Astrocyte (in vitro differentiated cells and primary cell): ENCODE results near the gene ATP10A. TPM values are rescaled to one million over a fixed set of nuclear protein-coding genes. Genes with fewer than 3 reads are reported as not detected.

Experiments used
- DNase-seq: peaks from one replicate; pipeline ENCODE4 v3.0.0-alpha.2; 2010; ENCODE audit warnings: low read depth
- FAIRE-seq: peaks from 2 replicates; lab custom pipeline; 2011; peaks lifted over from hg19 to GRCh38; lab: Jason Lieb, UNC
- H2AFZ ChIP-seq: 2 replicates; pipeline ENCODE4 v1.6.0; 2012; ENCODE audit warnings: low read depth, low read length, inconsistent platforms
- H3K27ac ChIP-seq: 2 replicates; pipeline ENCODE4 v1.5.1; 2011; ENCODE audit warnings: low read depth, low read length, inconsistent platforms
- H3K27me3 ChIP-seq: 2 replicates; pipeline ENCODE4 v1.6.0; 2011; ENCODE audit warnings: low read length, inconsistent platforms; ENCODE audit not compliant: insufficient read depth
- H3K36me3 ChIP-seq: 2 replicates; pipeline ENCODE4 v1.5.1; 2011; ENCODE audit warnings: low read length, inconsistent platforms; ENCODE audit not compliant: insufficient read depth
- H3K4me1 ChIP-seq: 2 replicates; pipeline ENCODE4 v1.5.1; 2011; ENCODE audit warnings: low read length, inconsistent platforms; ENCODE audit not compliant: insufficient read depth
- H3K4me2 ChIP-seq: 2 replicates; pipeline ENCODE4 v1.6.0; 2012; ENCODE audit warnings: low read length, inconsistent platforms
- H3K4me3 ChIP-seq: 2 replicates; pipeline ENCODE4 v1.5.1; 2011; ENCODE audit warnings: low read depth, mild to moderate bottlenecking, low read length, inconsistent platforms; ENCODE audit not compliant: insufficient read depth
- H3K79me2 ChIP-seq: 2 replicates; pipeline ENCODE4 v1.6.0; 2012; ENCODE audit warnings: mild to moderate bottlenecking, low read length, inconsistent platforms; ENCODE audit not compliant: insufficient read depth
- H3K9ac ChIP-seq: 2 replicates; pipeline ENCODE4 v1.6.0; 2012; ENCODE audit warnings: mild to moderate bottlenecking, low read length, inconsistent platforms
- H3K9me3 ChIP-seq: 2 replicates; pipeline ENCODE4 v1.5.1; 2012; ENCODE audit warnings: low read depth, mild to moderate bottlenecking, low read length, inconsistent platforms; ENCODE audit not compliant: insufficient read depth
- H4K20me1 ChIP-seq: 2 replicates; pipeline ENCODE4 v1.6.0; 2012; ENCODE audit warnings: low read length, inconsistent platforms; ENCODE audit not compliant: insufficient read depth
- H3K27ac Mint-ChIP-seq: one replicate; pipeline ENCODE4 v1.8.0; 2021; ENCODE audit warnings: mild to moderate bottlenecking, mixed read lengths; ENCODE audit not compliant: unreplicated experiment
- H3K27me3 Mint-ChIP-seq: one replicate; pipeline ENCODE4 v1.8.0; 2021; ENCODE audit warnings: low read depth, mixed read lengths; ENCODE audit not compliant: unreplicated experiment
- H3K36me3 Mint-ChIP-seq: one replicate; pipeline ENCODE4 v1.8.0; 2021; ENCODE audit warnings: low read depth, mixed read lengths; ENCODE audit not compliant: unreplicated experiment
- H3K4me1 Mint-ChIP-seq: one replicate; pipeline ENCODE4 v1.8.0; 2021; ENCODE audit warnings: low read depth, mixed read lengths; ENCODE audit not compliant: unreplicated experiment
- H3K4me3 Mint-ChIP-seq: one replicate; pipeline ENCODE4 v1.8.0; 2021; ENCODE audit warnings: mild to moderate bottlenecking, moderate library complexity, mixed read lengths; ENCODE audit not compliant: unreplicated experiment
- H3K9me3 Mint-ChIP-seq: one replicate; pipeline ENCODE4 v1.8.0; 2021; ENCODE audit warnings: mild to moderate bottlenecking, mixed read lengths; ENCODE audit not compliant: unreplicated experiment
- EZH2 ChIP-seq: IDR thresholded peaks from 2 replicates; pipeline ENCODE4 v1.6.1; 2012; ENCODE audit warnings: mild to moderate bottlenecking, low read length, inconsistent platforms; ENCODE audit not compliant: insufficient read depth
- total RNA-seq: library from RNA; stranded (reverse); gene quantifications from 2 replicates; pipeline ENCODE4 v1.2.1, GENCODE V29; 2021
- TF ChIP-seq, protein P1 (sequence below): IDR thresholded peaks from 2 replicates; pipeline ENCODE4 v1.5.1; 2011; ENCODE audit warnings: low read depth, mild to moderate bottlenecking, inconsistent platforms, low read length, moderate library complexity; ENCODE audit not compliant: insufficient read depth

The ATP10A gene
- total RNA-seq, 1 donor from 2014 or later, result 21.1 TPM

DNA sequence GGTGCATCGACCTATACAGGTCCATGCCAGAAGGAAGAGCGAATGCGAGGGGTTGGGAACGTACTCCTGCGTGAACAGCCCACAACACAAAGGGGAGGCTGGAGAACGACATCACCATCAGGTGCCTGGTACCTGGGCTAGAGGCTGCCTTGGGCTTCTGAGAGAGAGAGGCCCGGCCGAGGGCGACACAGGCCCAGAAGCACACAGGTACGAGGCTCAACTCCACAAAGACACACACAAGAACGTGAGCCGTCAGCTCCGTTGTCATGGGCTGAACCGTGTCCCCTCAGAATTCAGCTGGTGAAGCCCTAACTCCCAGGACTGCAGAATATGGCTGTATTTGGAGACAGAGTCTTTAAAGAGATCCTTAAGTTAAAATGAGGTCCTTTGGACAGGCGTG is 134.3 kb downstream of the ATP10A start:
- Histone ChIP-seq H3K9ac (no peak overlapping the region), H2AFZ (no peak overlapping the region), H3K4me1 (no peaks in the 10 kb centered on the region), H3K27ac (no peak overlapping the region), H3K79me2 (no peaks in the 10 kb centered on the region), H3K4me2 (no peak overlapping the region), H4K20me1 (no peaks in the 10 kb centered on the region), H3K27me3 (no peaks in the 10 kb centered on the region), H3K9me3 (no peaks in the 10 kb centered on the region), H3K4me3 (no peak overlapping the region), H3K36me3 (peaks cover 5% of the 10 kb centered on the region)
- H3K27ac Mint-ChIP-seq, result no peak overlapping the region
- H3K4me1 Mint-ChIP-seq, result peaks cover 9% of the 10 kb centered on the region
- DNase-seq (no peak), FAIRE-seq (no peak)
- no peaks in the 10 kb centered on the region for H3K9me3 Mint-ChIP-seq
- H3K27me3 Mint-ChIP-seq, result peaks cover 2% of the 10 kb centered on the region
- TF ChIP-seq EZH2, result no peak
- TF ChIP-seq, protein P1, sequence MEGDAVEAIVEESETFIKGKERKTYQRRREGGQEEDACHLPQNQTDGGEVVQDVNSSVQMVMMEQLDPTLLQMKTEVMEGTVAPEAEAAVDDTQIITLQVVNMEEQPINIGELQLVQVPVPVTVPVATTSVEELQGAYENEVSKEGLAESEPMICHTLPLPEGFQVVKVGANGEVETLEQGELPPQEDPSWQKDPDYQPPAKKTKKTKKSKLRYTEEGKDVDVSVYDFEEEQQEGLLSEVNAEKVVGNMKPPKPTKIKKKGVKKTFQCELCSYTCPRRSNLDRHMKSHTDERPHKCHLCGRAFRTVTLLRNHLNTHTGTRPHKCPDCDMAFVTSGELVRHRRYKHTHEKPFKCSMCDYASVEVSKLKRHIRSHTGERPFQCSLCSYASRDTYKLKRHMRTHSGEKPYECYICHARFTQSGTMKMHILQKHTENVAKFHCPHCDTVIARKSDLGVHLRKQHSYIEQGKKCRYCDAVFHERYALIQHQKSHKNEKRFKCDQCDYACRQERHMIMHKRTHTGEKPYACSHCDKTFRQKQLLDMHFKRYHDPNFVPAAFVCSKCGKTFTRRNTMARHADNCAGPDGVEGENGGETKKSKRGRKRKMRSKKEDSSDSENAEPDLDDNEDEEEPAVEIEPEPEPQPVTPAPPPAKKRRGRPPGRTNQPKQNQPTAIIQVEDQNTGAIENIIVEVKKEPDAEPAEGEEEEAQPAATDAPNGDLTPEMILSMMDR, result no peak
- no peak overlapping the region for H3K4me3 Mint-ChIP-seq
- peaks cover 23% of the 10 kb centered on the region for H3K36me3 Mint-ChIP-seq

- H2AFZ ChIP-seq, result no peak overlapping the region
- no peak for DNase-seq
- no peak overlapping the region for H3K4me3 Mint-ChIP-seq
Observed at GRCh38 chr15:25727867-25728600, 135.1 kb downstream of the ATP10A start.

More at GRCh38 chr15:25727867-25728600, 135.1 kb downstream of the ATP10A start:
- FAIRE-seq, result no peak
- Histone ChIP-seq H3K9me3 (no peaks in the 10 kb centered on the region), H3K27ac (no peak overlapping the region), H4K20me1 (no peaks in the 10 kb centered on the region), H3K36me3 (peaks cover 6% of the 10 kb centered on the region), H3K4me1 (no peaks in the 10 kb centered on the region), H3K79me2 (no peaks in the 10 kb centered on the region), H3K9ac (no peak overlapping the region), H3K27me3 (no peaks in the 10 kb centered on the region), H3K4me3 (no peak overlapping the region), H3K4me2 (no peak overlapping the region)
- Mint-ChIP-seq H3K27me3 (peaks cover 2% of the 10 kb centered on the region), H3K36me3 (peaks cover 22% of the 10 kb centered on the region), H3K4me1 (peaks cover 9% of the 10 kb centered on the region), H3K9me3 (no peaks in the 10 kb centered on the region), H3K27ac (no peak overlapping the region)
- TF ChIP-seq EZH2, result no peak
- TF ChIP-seq, protein P1, result no peak
